ENCODE results near the gene SLC39A2. TPM values are rescaled to one million over a fixed set of nuclear protein-coding genes. Genes with fewer than 3 reads are reported as not detected.
A peak's percentile ranks its signal among the peaks of the same experiment; 100 is the strongest.

SLC39A2 gene
- total and polyA plus RNA-seq, 9 of the 15 experiments (the other 6 are each of a cell fraction or from before 2014, with no cell fraction given) = 0.06 to 0.09 TPM; not detected in 7

DNA sequence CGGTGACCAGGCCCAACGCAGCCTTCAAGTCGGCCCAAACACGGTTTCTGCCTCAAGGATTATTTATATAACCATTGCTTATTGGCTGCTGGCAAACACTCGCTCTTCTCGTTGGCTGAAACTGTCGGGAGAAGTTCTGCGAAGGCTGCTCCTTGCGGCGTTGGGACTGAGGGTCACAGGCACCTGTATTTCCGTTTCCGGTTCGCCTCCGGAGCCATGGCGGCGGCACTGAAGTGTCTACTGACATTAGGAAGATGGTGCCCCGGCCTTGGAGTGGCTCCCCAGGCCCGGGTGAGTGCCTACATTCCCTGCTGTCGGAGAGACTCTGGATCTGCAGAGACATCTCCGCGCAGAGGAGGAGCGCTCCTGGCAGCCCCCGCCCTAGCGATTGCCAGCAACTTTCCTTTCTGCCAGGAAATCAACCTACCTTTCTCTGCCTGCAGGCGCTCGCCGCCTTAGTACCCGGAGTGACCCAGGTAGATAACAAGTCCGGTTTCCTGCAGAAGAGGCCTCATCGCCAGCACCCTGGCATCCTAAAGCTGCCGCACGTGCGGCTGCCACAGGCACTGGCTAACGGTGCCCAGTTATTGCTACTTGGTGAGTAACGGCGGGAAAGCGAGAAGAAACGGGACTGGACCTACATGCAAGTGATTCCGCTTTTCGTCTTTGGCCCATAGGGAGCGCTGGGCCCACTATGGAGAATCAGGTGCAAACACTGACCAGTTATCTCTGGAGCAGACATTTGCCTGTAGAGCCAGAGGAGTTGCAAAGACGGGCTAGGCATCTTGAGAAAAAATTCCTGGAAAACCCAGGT, 9.1 kb upstream of the SLC39A2 start, which contains the start of gene METTL17 (continued):
- TF ChIP-seq, protein P1, sequence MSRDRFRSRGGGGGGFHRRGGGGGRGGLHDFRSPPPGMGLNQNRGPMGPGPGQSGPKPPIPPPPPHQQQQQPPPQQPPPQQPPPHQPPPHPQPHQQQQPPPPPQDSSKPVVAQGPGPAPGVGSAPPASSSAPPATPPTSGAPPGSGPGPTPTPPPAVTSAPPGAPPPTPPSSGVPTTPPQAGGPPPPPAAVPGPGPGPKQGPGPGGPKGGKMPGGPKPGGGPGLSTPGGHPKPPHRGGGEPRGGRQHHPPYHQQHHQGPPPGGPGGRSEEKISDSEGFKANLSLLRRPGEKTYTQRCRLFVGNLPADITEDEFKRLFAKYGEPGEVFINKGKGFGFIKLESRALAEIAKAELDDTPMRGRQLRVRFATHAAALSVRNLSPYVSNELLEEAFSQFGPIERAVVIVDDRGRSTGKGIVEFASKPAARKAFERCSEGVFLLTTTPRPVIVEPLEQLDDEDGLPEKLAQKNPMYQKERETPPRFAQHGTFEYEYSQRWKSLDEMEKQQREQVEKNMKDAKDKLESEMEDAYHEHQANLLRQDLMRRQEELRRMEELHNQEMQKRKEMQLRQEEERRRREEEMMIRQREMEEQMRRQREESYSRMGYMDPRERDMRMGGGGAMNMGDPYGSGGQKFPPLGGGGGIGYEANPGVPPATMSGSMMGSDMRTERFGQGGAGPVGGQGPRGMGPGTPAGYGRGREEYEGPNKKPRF (IDR thresholded peaks at IDR 0.05; ENCODE audit: low read depth, low read length) = no peak
- TF ChIP-seq KDM1A (IDR thresholded peaks at IDR 0.05) (no peak), ZNF589 (CRISPR knock-in tag; IDR thresholded peaks at IDR 0.05; ENCODE audit: low read depth) (no peak), ZFX (CRISPR knock-in tag; IDR thresholded peaks at IDR 0.05) (peak; percentile 76), LEF1 (IDR thresholded peaks at IDR 0.05) (no peak), ZNF197 (CRISPR knock-in tag; IDR thresholded peaks at IDR 0.05; ENCODE audit: low read depth) (0 out of 2 replicates have a peak, but pooled peaks have one; percentile 7), CREB3 (tag; conservative IDR thresholded peaks at IDR 0.05; ENCODE audit: low read depth) (no peak), KLF6 (CRISPR knock-in tag; IDR thresholded peaks at IDR 0.05; ENCODE audit: borderline replicate concordance) (no peak), ARID1B (IDR thresholded peaks at IDR 0.05) (no peak), CBFA2T3 (IDR thresholded peaks at IDR 0.05) (no peak), XRCC5 (IDR thresholded peaks at IDR 0.05; ENCODE audit: low read depth, low read length) (peak; percentile 18; the same call in 1 of the 2 replicates), RFX7 (CRISPR knock-in tag; IDR thresholded peaks at IDR 0.05) (no peak), MCM7 (IDR thresholded peaks at IDR 0.05) (no peak), MTF1 (CRISPR knock-in tag; IDR thresholded peaks at IDR 0.05; ENCODE audit: borderline replicate concordance) (no peak), ZNF609 (CRISPR knock-in tag; IDR thresholded peaks at IDR 0.05; ENCODE audit: borderline replicate concordance) (no peak)
- TF ChIP-seq, protein P2, sequence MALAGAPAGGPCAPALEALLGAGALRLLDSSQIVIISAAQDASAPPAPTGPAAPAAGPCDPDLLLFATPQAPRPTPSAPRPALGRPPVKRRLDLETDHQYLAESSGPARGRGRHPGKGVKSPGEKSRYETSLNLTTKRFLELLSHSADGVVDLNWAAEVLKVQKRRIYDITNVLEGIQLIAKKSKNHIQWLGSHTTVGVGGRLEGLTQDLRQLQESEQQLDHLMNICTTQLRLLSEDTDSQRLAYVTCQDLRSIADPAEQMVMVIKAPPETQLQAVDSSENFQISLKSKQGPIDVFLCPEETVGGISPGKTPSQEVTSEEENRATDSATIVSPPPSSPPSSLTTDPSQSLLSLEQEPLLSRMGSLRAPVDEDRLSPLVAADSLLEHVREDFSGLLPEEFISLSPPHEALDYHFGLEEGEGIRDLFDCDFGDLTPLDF (CRISPR knock-in tag; IDR thresholded peaks at IDR 0.05) = no peak
- TF ChIP-seq, protein P3, sequence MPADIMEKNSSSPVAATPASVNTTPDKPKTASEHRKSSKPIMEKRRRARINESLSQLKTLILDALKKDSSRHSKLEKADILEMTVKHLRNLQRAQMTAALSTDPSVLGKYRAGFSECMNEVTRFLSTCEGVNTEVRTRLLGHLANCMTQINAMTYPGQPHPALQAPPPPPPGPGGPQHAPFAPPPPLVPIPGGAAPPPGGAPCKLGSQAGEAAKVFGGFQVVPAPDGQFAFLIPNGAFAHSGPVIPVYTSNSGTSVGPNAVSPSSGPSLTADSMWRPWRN (IDR thresholded peaks at IDR 0.05; ENCODE audit: low read depth) = no peak

Data from K562 (cell line).